ENCODE measurements around the gene SI. TPM values are rescaled to one million over a fixed set of nuclear protein-coding genes. Genes with fewer than 3 reads are reported as not detected.

SI gene
- polyA plus RNA-seq, 1 donor from 2014 or later, result not detected

- Histone ChIP-seq H4K20me1 (ENCODE audit: insufficient read depth) (no peaks in the 10 kb centered on the region), H3K27ac (ENCODE audit: low read length) (no peak overlapping the region), H3K9ac (ENCODE audit: low read length) (no peak overlapping the region), H3K9me2 (ENCODE audit: insufficient read depth, low read length) (no peaks in the 10 kb centered on the region), H3K4me2 (ENCODE audit: low read length) (no peak overlapping the region), H2AFZ (ENCODE audit: low read depth, low read length) (no peak overlapping the region), H3K36me3 (ENCODE audit: insufficient read depth, low read length) (no peaks in the 10 kb centered on the region), H3K4me3 (ENCODE audit: low read length) (no peak overlapping the region), H3K9me3 (ENCODE audit: low read length) (no peaks in the 10 kb centered on the region), H3F3A (ENCODE audit: insufficient read depth, low read length, poor library complexity, severe bottlenecking) (no peaks in the 10 kb centered on the region), H3K79me2 (replicated peaks; ENCODE audit: insufficient read depth, low read length) (no peaks in the 10 kb centered on the region), H3K27me3 (ENCODE audit: insufficient read depth, low read depth, low read length) (no peaks in the 10 kb centered on the region)
- TF ChIP-seq SMC3 (conservative IDR thresholded peaks at IDR 0.05; ENCODE audit: poor library complexity) (no peak), TAF1 (IDR thresholded peaks at IDR 0.05; ENCODE audit: low read depth) (no peak), REST (IDR thresholded peaks at IDR 0.05; ENCODE audit: borderline replicate concordance) (no peak), CTCF (IDR thresholded peaks at IDR 0.05; ENCODE audit: poor library complexity, severe bottlenecking) (no peak), EZH2 (IDR thresholded peaks at IDR 0.05; ENCODE audit: borderline replicate concordance, insufficient read depth, low read length, poor library complexity, severe bottlenecking) (no peak), EP300 (conservative IDR thresholded peaks at IDR 0.05; ENCODE audit: poor library complexity, severe bottlenecking) (no peak), RAD21 (conservative IDR thresholded peaks at IDR 0.05) (no peak), POLR2AphosphoS5 (IDR thresholded peaks at IDR 0.05) (no peak), MXI1 (conservative IDR thresholded peaks at IDR 0.05; ENCODE audit: poor library complexity, severe bottlenecking) (no peak)
Measured at GRCh38 chr3:165111401-165111800, 33.1 kb upstream of the SI start.

GRCh38 chr3:165103616-165104015 lies 25.3 kb upstream of the SI start:
- H3K4me2 ChIP-seq (ENCODE audit: low read length), result no peak overlapping the region
- H3K9me2 ChIP-seq (ENCODE audit: insufficient read depth, low read length), result no peaks in the 10 kb centered on the region
- TF ChIP-seq REST (IDR thresholded peaks at IDR 0.05; ENCODE audit: borderline replicate concordance) (no peak), SMC3 (conservative IDR thresholded peaks at IDR 0.05; ENCODE audit: poor library complexity) (no peak), TAF1 (IDR thresholded peaks at IDR 0.05; ENCODE audit: low read depth) (no peak), POLR2AphosphoS5 (IDR thresholded peaks at IDR 0.05) (no peak), EP300 (conservative IDR thresholded peaks at IDR 0.05; ENCODE audit: poor library complexity, severe bottlenecking) (no peak), RAD21 (conservative IDR thresholded peaks at IDR 0.05) (no peak), MXI1 (conservative IDR thresholded peaks at IDR 0.05; ENCODE audit: poor library complexity, severe bottlenecking) (no peak), CTCF (IDR thresholded peaks at IDR 0.05; ENCODE audit: poor library complexity, severe bottlenecking) (no peak), EZH2 (IDR thresholded peaks at IDR 0.05; ENCODE audit: borderline replicate concordance, insufficient read depth, low read length, poor library complexity, severe bottlenecking) (no peak)
- no peak overlapping the region for H2AFZ ChIP-seq (ENCODE audit: low read depth, low read length)
- H3K4me3 ChIP-seq (ENCODE audit: low read length), result no peak overlapping the region
- no peaks in the 10 kb centered on the region for H3K79me2 ChIP-seq (replicated peaks; ENCODE audit: insufficient read depth, low read length)
- H3F3A ChIP-seq (ENCODE audit: insufficient read depth, low read length, poor library complexity, severe bottlenecking), result no peaks in the 10 kb centered on the region
- no peak overlapping the region for H3K9ac ChIP-seq (ENCODE audit: low read length)
- no peaks in the 10 kb centered on the region for H3K27me3 ChIP-seq (ENCODE audit: insufficient read depth, low read depth, low read length)
- H3K36me3 ChIP-seq (ENCODE audit: insufficient read depth, low read length), result no peaks in the 10 kb centered on the region
- H3K9me3 ChIP-seq (ENCODE audit: low read length), result no peaks in the 10 kb centered on the region
- no peaks in the 10 kb centered on the region for H4K20me1 ChIP-seq (ENCODE audit: insufficient read depth)
- no peak overlapping the region for H3K27ac ChIP-seq (ENCODE audit: low read length)

All from neural cell (in vitro differentiated cells).